ENCODE data around the gene ECHDC3.

ECHDC3 gene

GRCh38 chr10:11798845-11799735, 56.9 kb downstream of the ECHDC3 start:
- Mint-ChIP-seq H3K9me3 (peaks cover 10% of the 10 kb centered on the region), H3K4me3 (no peak overlapping the region), H3K4me1 (peaks cover 9% of the 10 kb centered on the region), H3K27me3 (ENCODE audit: low read depth, poor library complexity) (peaks cover 2% of the 10 kb centered on the region), H3K36me3 (ENCODE audit: low read depth) (no peaks in the 10 kb centered on the region), H3K27ac (no peak overlapping the region)
- no peak for TF ChIP-seq CTCF (IDR thresholded peaks at IDR 0.05)
- no peak for DNase-seq

- Mint-ChIP-seq H3K9me3 (peaks cover 6% of the 10 kb centered on the region), H3K4me3 (no peak overlapping the region), H3K27me3 (ENCODE audit: low read depth, poor library complexity) (peaks cover 2% of the 10 kb centered on the region), H3K36me3 (ENCODE audit: low read depth) (no peaks in the 10 kb centered on the region), H3K27ac (no peak overlapping the region), H3K4me1 (peaks cover 9% of the 10 kb centered on the region)
- no peak for DNase-seq
- no peak for TF ChIP-seq CTCF (IDR thresholded peaks at IDR 0.05)
These were observed 57.5 kb downstream of the ECHDC3 start for GRCh38 chr10:11799736-11800080.

GRCh38 chr10:11804336-11804735, 62.2 kb downstream of the ECHDC3 start:
- Mint-ChIP-seq H3K36me3 (ENCODE audit: low read depth) (no peaks in the 10 kb centered on the region), H3K9me3 (no peaks in the 10 kb centered on the region), H3K27ac (no peak overlapping the region), H3K4me3 (no peak overlapping the region), H3K27me3 (ENCODE audit: low read depth, poor library complexity) (peaks cover 7% of the 10 kb centered on the region), H3K4me1 (peaks cover 25% of the 10 kb centered on the region)
- DNase-seq = no peak
- no peak for TF ChIP-seq CTCF (IDR thresholded peaks at IDR 0.05)

- Mint-ChIP-seq H3K9me3 (no peaks in the 10 kb centered on the region), H3K27me3 (ENCODE audit: low read depth, poor library complexity) (peaks cover 11% of the 10 kb centered on the region), H3K27ac (peak overlapping the region; percentile 11), H3K4me1 (peaks cover 34% of the 10 kb centered on the region), H3K36me3 (ENCODE audit: low read depth) (no peaks in the 10 kb centered on the region), H3K4me3 (no peak overlapping the region)
- TF ChIP-seq CTCF (IDR thresholded peaks at IDR 0.05) = no peak
- DNase-seq = no peak
These were observed 63.6 kb downstream of the ECHDC3 start for GRCh38 chr10:11805792-11806191.

- Mint-ChIP-seq H3K27me3 (ENCODE audit: low read depth, poor library complexity) (peaks cover 11% of the 10 kb centered on the region), H3K36me3 (ENCODE audit: low read depth) (no peaks in the 10 kb centered on the region), H3K9me3 (no peaks in the 10 kb centered on the region), H3K4me1 (peaks cover 37% of the 10 kb centered on the region), H3K27ac (no peak overlapping the region), H3K4me3 (no peak overlapping the region)
- no peak for TF ChIP-seq CTCF (IDR thresholded peaks at IDR 0.05)
- DNase-seq = no peak
These were observed 64.5 kb downstream of the ECHDC3 start for GRCh38 chr10:11806706-11807105.

- H3K4me3 Mint-ChIP-seq = no peak overlapping the region
- no peak for TF ChIP-seq CTCF (IDR thresholded peaks at IDR 0.05)
- H3K36me3 Mint-ChIP-seq (ENCODE audit: low read depth) = no peaks in the 10 kb centered on the region
- no peaks in the 10 kb centered on the region for H3K9me3 Mint-ChIP-seq
- no peak overlapping the region for H3K27ac Mint-ChIP-seq
- no peak for DNase-seq
- H3K27me3 Mint-ChIP-seq (ENCODE audit: low read depth, poor library complexity) = peaks cover 19% of the 10 kb centered on the region
- H3K4me1 Mint-ChIP-seq = peaks cover 37% of the 10 kb centered on the region
These were observed 66.6 kb downstream of the ECHDC3 start for GRCh38 chr10:11808808-11809207.

All from nephron progenitor cell (in vitro differentiated cells).